HL-60/S4 treated with retinoic acid at 250 ng/mL for 4 days and 3 days (cell line): ENCODE data around the gene SPEN.

Experiments used
- in situ Hi-C: fragments of 300-500 bp; cut with MboI; formaldehyde crosslinking; loops from 2 replicates; pipeline ENCODE4 v1.7.0; 2022; ENCODE audit warnings: low sequenced_read_pairs

The SPEN gene

DNA sequence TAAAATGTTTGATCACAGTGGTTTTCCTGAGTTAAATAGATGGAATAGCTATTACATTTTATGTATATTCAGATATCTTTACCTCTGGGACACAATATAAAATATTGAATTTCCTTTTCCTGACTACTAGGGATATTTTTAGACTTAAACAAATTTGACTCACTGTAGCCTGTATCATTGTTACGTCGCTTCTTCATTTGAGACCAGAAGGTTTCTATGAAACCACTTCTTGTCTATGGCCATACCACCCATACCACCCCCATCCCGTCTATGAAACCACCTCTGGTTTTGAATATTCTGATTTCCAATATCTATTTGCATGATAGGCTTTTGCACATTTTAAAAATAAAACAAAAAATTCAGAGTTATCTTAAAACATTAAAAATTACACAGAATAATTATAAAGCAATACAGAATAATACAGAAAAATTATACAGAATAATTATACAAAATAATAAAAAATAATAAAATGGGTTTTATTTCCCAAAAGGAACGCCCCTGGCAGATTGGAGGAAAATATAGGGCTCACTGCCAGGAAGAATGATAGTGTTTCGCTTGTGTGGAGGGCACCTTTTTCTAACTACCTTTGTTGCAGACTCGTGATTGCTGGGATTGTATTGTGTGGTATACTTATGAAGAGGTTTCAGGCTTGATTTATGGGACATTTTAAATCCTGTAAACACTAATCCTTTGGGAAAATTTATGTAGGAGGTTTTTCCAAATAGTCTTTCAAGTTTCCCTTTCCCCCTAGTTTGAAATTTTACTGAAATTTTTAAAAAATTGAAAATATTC, 4.7 kb downstream of the SPEN start:
- in situ Hi-C loops: no loop called here

DNA sequence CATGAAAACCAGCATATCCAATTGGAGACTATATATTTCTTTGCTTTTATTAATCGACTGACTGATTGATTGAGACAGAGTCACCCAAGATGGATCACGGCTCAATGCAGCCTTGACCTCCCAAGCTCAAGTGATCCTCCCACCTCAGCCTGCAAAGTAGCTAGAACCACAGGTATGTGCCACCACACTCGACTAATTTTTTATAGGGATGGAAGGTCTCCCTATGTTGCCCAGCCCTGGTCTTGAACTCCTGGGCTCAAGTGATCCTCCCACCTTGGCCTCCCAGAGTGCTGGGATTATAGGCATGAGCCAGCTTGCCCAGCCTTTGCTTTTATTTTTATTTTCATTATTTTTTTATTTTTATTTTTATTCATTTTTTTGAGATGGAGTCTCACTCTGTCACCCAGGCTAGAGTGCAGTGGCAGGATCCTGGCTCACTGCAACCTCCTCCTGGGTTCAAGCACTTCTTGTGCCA, 5.4 kb downstream of the SPEN start:
- in situ Hi-C loops: no loop called here

DNA sequence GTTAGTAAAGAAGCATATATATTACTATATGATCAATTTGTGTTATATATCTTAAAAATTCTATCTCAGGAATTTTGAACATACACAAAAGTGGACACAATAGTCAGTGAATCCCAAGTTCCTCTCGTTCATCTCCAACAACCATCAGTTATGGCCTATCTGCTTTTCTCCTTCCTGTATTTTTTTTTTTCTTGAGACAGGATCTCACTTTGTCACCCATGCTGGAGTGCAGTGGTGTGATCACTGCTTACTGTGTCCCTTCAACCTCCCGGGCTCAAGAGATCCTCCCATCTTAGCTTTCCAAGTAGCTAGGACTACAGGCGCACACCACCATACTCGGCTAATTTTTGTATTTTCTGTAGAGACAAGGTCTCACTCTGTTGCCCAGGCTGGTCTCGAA, 9.4 kb downstream of the SPEN start:
- in situ Hi-C loops: no loop called here

DNA sequence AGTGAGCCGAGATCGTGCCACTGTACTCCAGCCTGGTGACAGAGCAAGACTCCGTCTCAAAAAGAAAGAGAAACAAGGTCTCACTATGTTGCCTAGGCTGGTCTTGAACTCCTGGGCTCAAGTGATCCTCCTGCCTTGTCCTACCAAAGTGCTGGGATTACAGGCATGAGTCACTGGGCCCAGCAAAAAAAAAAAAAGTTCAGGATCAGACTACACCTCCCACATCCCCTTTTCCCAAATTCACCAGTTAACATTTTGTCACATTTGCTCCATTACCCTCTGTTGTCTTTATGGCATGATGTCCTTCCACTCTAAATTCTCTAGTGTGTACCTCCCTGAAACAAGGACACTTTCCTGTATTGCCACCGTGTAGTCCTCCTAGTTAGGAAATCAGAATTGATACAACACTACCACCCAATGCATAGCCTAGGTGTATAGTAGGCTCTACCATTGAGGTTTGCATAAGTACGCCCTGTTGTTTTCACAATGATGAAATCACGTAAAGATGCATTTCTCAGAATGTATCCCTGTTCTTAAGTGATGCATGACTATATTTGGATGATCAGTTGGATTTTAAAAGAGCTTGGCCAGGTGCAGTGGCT, 10.7 kb downstream of the SPEN start:
- in situ Hi-C loops: no loop called here

DNA sequence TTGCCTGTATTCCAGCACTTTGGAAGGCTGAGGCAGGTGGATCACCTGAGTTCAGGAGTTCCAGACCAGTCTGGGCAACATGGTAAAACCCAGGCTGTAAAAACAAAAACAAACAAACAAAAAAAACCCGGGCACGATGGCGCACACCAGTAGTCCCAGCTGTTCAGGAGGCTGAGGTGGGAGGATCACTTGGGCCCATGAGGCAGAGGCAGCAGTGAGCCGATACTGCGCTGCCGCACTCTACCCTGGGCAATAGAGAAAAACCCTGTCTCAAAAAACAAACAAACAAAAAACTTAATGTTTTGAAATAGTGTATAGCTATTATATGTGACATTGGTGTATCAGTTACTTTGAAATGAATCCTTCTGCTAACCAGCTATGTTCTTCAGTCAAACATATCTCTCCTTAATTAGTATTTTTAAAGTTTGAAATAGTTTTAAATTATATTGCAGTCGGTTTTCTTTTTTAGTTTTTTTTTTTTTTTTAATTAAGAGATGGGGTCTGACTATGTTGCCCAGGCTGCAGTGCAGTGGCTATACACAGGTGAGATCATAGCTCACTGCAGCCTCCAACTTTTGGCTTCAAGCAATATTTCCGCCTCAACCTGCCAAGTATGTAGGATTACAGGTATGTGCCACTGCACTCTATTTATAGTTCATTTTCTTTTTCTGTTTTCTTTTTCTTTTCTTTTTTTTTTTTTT, 11.3 kb downstream of the SPEN start:
- in situ Hi-C loops: no loop called here

DNA sequence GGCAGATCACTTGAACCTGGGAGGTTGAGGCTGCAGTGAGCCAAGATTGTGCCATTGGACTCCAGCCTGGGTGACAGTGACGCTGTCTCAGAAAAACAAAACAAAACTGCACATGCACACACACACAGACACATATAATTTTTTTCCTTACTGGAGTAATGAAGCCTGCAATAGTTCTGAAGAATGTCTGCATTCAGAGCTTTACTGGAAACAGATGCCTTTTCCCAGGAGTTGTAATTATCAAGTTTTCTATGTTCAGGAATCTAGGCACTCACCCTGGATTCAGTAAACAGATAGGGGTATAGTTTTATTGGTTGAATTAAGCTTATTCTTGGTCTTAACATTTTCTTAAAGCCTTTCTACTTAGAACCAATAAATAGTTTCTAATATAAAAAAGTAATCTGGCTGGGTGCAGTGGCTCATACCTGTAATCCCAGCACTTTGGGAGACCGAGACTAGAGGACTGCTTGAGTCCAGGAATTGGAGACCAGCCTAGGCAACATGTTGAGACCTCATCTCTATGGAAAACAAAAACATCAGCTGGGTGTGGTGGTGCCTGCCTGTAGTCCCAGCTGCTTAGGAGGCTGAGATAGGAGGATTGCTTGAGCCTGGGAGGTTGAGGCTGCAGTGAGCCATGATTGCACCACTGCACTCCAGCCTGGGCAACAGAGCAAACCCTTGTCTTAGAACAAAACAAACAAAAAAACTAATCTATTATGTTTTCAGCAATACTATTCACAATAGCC, 15.8 kb downstream of the SPEN start:
- in situ Hi-C loops: no loop called here

DNA sequence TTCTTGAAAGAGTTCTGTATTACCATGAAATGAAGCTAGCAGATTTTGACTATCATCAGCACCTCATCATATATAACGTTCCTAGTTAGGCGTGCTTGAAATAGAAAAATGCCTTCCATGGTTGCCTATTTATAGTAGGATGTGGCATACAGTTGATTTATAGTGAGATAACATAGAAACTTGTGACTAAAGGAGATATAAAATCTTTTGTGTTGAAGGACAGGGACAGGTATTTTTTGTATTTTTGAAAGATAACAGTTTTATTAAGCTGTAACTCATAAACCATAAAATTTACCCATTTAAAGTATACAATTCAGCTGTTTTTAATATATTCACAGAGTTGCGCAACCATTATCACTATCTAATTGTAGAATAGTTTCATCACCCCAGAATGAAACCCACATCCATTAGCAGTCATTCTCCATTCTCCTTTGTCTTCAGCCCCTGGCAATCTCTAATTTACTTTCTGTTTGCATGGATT, 19.3 kb downstream of the SPEN start:
- in situ Hi-C loops: no loop called here

DNA sequence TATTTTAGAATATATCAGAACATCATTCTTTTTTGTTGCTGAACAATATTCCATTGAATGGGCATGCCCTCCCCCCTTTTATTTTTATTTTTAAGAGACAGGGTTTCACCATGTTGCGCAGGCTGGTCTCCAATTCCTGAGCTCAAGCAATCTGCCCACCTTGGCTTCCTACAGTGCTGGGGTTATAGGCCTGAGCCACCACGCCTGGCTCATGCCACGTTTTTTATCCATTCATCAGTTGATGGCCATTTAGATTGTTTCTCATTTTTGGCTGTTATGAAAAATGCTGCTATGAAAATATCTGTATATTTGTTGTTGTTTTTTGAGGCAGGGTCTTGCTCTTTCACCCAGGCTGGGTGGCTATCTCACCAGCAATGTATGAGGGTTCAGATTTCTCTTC, 19.8 kb downstream of the SPEN start:
- in situ Hi-C loops: no loop called here

DNA sequence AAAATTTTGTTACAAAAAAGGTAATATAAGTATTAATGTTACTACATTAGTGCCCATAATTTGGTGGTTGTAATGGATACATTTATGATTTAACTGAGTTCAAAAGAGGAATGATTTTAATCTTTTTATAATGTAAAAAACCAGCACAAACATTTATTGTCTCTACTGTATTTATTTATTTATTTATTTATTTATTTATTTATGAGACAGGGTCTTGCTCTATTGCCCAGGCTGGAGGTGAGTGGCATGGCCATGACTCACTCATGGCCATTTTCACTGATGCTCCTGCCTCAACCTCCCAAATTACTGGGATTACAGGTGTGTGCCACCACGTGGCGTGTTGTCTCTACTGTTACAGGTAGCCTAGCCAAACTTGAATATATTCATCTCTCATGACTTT, 21.9 kb downstream of the SPEN start:
- in situ Hi-C loops: no loop called here

DNA sequence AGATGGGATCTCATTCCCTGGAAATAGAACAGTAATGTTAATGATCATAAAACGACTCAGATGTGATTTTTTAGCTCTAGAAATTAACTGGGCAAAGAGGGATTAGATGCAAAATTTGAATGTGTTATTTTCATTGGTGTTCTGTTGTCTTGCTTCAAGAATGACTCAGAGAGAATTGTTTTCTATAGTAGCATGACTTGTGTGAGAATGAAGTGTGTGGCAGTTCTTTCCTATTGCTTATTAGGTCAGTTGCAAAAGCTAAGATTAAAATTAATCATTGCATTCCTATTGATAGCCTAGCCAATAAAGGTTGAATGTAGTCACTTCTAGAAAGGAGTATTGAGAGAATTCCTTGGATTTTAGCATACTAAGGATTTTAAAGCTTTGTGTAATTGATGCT, 22.9 kb downstream of the SPEN start:
- in situ Hi-C loops: no loop called here

DNA sequence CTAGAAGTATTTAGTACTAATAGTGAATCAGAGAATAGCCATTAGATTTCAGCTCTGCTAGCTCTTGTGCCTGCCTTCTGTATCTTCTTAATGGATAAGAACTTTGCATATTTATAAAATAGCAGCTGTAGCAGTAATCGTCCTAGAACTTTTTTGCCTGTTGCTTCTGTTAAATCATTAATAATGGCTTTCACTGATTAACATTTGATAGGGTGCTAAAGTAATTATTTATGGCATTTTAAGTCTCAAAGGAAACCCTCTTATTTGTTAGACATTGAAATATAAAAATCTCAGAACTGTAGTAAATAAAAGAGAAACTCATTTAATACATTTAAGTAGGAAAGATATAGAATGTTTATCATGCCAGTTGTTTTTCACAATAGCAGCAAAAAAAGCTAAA, 27.0 kb downstream of the SPEN start:
- in situ Hi-C loops: no loop called here

DNA sequence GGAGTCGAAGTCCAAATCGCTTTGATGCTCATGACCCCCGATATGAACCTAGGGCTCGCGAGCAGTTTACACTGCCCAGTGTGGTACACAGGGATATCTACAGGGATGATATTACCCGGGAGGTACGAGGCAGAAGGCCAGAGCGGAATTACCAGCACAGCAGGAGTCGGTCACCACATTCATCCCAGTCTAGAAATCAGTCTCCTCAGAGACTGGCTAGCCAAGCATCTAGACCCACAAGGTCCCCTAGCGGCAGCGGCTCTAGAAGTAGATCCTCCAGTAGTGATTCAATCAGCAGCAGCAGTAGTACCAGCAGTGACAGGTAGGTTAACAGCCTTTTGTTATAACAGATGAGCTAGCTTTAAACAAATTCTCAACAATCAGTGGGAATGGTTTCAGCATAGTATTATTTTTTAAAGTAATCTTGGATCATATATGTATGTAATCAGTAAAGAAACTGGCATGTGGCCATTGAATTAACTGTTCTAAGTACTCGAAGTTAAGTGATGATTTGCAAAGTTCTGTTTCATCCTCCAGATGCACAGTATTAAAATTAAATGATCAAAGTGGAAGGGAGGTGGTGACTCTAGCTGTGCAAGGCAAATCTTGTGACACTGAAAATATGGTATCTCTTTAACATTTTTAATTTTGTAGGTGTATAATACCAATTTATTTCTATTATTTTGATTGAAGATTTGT, 29.0 kb downstream of the SPEN start:
- in situ Hi-C loops: no loop called here

DNA sequence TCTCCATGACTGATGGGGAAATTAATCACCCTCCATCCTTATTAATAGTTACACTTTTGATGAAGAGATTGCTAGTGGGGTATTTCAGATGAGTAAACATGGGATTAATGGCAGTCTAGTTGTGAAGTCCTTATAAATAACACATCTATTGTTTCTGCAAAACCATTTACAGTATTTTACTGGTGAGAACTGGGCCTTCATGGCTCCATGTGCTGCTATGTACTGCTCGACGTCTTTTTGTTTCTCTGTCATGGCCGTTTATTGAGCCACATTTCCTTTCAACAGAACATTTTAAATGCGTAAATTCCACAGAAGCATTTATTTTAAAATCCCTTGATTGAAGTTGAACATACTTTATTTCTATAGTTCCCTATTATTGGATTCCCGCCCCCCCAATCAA, 34.5 kb downstream of the SPEN start:
- in situ Hi-C loops: no loop called here

DNA sequence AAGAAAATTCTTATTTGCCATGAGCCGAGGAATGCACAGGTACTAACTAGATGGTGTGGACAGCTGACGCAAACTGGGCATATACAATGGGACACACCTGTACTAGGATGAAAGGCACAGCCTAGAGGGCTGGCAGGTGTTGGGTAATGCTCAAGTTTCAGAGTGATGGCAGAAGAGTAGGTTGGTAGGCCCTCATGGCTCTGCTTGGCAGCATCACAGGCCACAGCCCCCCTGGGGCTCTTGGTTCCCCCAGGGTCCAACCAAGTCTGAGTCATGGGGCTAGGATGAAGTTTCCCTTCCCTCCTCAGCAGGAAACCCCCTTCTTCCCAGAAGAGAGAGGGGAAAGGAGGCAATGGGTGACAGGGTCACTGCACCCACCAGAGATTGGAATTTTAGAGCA, 35.2 kb downstream of the SPEN start:
- in situ Hi-C loops: no loop called here

DNA sequence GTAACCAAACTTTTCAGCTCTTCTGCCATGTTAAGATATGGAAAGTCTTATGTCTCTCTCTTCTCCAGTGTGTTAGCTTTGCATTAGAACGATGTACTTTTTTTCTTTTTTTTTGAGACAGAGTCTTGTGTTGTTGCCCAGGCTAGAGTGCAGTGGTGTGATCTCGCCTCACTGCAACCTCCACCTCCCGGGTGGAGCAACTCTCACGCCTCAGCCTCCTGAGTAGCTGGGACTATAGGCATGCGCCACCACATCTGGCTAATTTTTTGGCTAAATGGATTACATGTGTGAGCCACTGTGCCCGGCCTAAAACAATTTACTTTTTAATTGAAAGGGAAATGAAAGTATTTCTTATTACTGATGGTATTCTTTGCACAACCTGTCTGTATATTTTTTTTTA, 35.8 kb downstream of the SPEN start:
- in situ Hi-C loops: no loop called here

DNA sequence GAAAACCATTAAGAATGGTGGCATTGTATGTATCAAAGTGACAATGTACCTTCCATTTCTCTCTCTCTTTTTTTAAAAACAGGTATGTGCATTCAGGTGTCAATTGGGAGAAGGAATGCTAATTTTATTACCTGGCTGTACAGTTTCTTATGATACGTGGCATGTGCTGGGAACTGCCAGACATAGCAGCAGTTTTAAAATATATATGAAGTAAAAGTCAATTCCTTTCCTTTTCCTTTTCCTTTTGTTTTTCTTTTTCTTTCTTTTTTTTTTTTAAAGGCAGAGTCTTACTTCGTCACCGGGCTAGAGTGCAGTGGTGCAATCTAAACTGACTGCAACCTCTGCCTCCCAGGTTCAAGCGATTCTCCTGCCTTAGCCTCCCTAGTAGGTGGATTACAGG, 37.0 kb downstream of the SPEN start:
- in situ Hi-C loops: no loop called here

DNA sequence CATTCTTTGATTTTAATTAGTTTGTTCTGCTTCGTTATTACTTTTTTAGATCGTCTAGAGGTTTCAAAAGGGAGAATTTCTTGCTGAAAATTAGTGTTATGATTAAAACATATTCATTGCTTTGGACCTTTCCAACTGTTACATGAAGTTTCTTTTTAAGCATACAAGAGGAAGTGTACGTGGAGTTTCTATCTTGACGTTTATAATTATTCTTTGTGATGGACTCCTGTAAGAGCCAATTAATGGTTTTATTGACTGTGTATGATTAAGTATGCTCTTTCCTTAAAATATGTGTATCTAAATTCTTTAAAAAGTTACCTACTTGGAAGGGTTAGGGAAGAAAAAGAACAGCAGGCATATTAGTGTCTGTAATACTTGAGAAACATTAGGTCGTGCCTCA, 37.8 kb downstream of the SPEN start:
- in situ Hi-C loops: no loop called here

DNA sequence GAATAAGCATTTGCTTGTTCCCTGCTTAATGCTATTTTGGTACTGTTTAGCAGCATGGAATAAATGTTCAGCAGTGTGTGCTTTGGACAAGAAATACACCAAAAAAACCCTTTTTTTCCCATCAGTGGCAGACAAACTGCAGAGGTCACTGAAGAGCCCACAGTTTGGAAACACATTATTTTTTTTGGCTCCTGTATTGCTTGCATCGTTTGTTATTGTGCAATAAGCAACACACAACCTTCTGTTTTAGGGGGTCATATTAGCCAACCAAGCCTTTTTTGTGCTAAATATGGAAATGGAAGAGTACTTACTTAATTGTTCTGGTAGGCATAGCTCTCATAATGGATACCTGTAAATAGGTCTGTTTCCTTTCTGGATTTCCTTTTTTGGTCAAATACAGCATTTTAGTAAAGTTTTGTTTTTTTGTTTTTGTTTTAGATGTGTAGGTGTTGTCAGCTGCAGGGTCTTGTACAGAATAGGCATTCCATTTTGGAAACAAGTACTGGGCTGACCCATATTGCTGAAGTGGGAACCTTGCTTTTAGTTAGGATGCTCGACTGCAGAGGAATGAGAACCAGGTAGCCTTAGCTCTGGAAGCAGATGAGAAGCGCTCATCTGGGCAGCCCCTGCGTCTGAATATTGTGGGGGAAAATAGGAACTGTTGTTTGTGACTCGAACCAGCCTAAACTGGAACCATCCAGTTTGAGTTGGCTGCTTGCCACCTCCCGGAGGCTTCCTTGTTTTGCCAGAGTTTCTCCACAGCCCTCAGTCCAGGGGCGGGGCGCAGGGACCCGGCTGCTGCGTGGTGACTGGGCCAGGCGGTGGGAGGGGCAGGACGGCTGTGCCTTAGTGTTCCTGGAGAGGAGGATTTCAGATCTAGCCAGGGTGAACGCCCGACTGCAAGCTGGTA, 38.4 kb downstream of the SPEN start:
- in situ Hi-C loops: no loop called here

DNA sequence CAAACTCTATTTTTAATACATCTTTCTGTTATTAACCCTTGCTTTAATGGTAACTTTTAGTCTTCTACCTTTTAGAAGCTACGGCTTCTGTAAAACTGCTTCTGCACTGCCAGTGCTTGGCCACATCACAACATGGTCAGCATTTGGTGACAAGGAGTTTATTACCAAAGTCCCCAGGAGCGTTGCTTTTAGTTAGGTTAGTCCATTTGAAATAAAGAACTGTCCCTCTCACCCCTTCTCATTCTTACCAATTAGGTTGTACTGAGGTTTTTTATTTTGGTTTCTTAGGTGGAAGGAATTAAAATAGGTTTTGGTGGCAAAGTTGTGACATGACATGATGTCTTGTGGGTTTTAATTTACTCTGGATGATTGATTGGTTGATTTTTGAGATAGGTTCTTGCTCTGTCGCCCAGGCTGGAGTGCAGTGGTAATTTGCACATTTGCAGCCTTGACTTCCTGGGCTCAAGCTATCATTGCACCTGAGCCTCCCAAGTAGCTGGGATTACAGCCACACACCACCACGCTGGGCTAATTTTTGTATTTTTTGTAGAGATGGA, 39.2 kb downstream of the SPEN start:
- in situ Hi-C loops: no loop called here
